IMR-90 (cell line): ENCODE measurements around the gene ENTREP3. TPM values are rescaled to one million over a fixed set of nuclear protein-coding genes. Genes with fewer than 3 reads are reported as not detected.

Experiments used
- ATAC-seq: fragments of 200-7000 bp; cut with Tn5 transposase; 2 replicates; pipeline ENCODE4 v1.9.1; 2020; ENCODE audit warnings: low read depth, mild to moderate bottlenecking, moderate library complexity
- BruUV-seq: library from RNA; stranded (reverse); fragments of 400-500 nt; replicated peaks from 2 replicates; lab custom pipeline; 2021; lab: Mats Ljungman, UMichigan
- CTCF ChIA-PET: fragments of 300-600 bp; formaldehyde crosslinking; extraction: SDS; loops from one replicate; lab custom pipeline; 2021; ENCODE audit warnings: antibody characterized with exemption; lab: Yijun Ruan, JAX
- POLR2A ChIA-PET: fragments of 300-600 bp; sonication (Branson Sonifier 250); formaldehyde crosslinking; loops from one replicate; lab custom pipeline; 2022; ENCODE audit warnings: antibody characterized with exemption; ENCODE audit not compliant: unreplicated experiment; lab: Charles Lee
- DNase-seq: peaks from one replicate; pipeline ENCODE4 v3.0.0; 2013
- H2AFZ ChIP-seq: replicated peaks from 2 replicates; pipeline ENCODE3; 2013; ENCODE audit warnings: low read length, mild to moderate bottlenecking; ENCODE audit not compliant: poor library complexity
- H2AK5ac ChIP-seq: 2 replicates; pipeline ENCODE4 v1.6.1; 2013; ENCODE audit warnings: low read depth, low read length, inconsistent platforms
- H2AK9ac ChIP-seq: replicated peaks from 2 replicates; pipeline ENCODE3; 2013; ENCODE audit warnings: mild to moderate bottlenecking, low read depth, low read length, moderate library complexity; ENCODE audit not compliant: poor library complexity
- H2BK120ac ChIP-seq: 2 replicates; pipeline ENCODE4 v1.6.1; 2013; ENCODE audit warnings: low read depth, low read length, inconsistent platforms
- H2BK15ac ChIP-seq: 3 replicates; pipeline ENCODE4 v1.6.1; 2013; ENCODE audit warnings: low read depth, low read length, inconsistent platforms
- H2BK20ac ChIP-seq: 2 replicates; pipeline ENCODE4 v1.6.1; 2013; ENCODE audit warnings: low read depth, mild to moderate bottlenecking, inconsistent platforms, low read length, moderate library complexity
- H2BK5ac ChIP-seq: 2 replicates; pipeline ENCODE4 v1.6.1; 2013; ENCODE audit warnings: mild to moderate bottlenecking, low read depth, low read length, inconsistent platforms; ENCODE audit not compliant: poor library complexity, severe bottlenecking
- H3K14ac ChIP-seq: replicated peaks from 2 replicates; pipeline ENCODE4 v1.6.1; 2013; ENCODE audit warnings: low read depth, low read length, inconsistent platforms
- H3K18ac ChIP-seq: 2 replicates; pipeline ENCODE4 v1.6.1; 2013; ENCODE audit warnings: low read depth, low read length, control low read depth
- H3K23ac ChIP-seq: 2 replicates; pipeline ENCODE4 v1.6.1; 2013; ENCODE audit warnings: low read depth, low read length, inconsistent platforms
- H3K27ac ChIP-seq: 2 replicates; pipeline ENCODE4 v1.5.1; 2013; ENCODE audit warnings: mild to moderate bottlenecking, control low read depth, low read length; ENCODE audit not compliant: insufficient read depth
- H3K27me3 ChIP-seq: 2 replicates; pipeline ENCODE4 v1.6.1; 2013; ENCODE audit warnings: low read length; ENCODE audit not compliant: control insufficient read depth, insufficient read depth
- H3K36me3 ChIP-seq: 2 replicates; pipeline ENCODE4 v1.6.1; 2013; ENCODE audit warnings: low read length, mixed read lengths; ENCODE audit not compliant: control insufficient read depth, insufficient read depth
- H3K4ac ChIP-seq: 2 replicates; pipeline ENCODE4 v1.6.1; 2013; ENCODE audit warnings: low read depth, low read length, inconsistent platforms
- H3K4me1 ChIP-seq: 2 replicates; pipeline ENCODE4 v1.6.1; 2013; ENCODE audit warnings: low read length, mixed read lengths; ENCODE audit not compliant: control insufficient read depth, insufficient read depth
- H3K4me2 ChIP-seq: 2 replicates; pipeline ENCODE4 v1.6.1; 2013; ENCODE audit warnings: low read depth, mild to moderate bottlenecking, control low read depth, low read length, moderate library complexity
- H3K4me3 ChIP-seq: 2 replicates; pipeline ENCODE4 v1.5.1; 2013; ENCODE audit warnings: low read depth, mild to moderate bottlenecking, control low read depth, low read length, moderate library complexity; ENCODE audit not compliant: insufficient read depth
- H3K56ac ChIP-seq: 2 replicates; pipeline ENCODE4 v1.6.1; 2013; ENCODE audit warnings: low read length, inconsistent platforms; ENCODE audit not compliant: insufficient read depth; ENCODE audit errors: extremely low read depth
- H3K79me1 ChIP-seq, 2 experiments: 2 replicates each; pipeline ENCODE4 v1.6.1; 2013; ENCODE audit warnings: low read length in 2 of 2, inconsistent platforms in 1 of 2, low read depth in 1 of 2
- H3K9ac ChIP-seq: 2 replicates; pipeline ENCODE4 v1.6.1; 2013; ENCODE audit warnings: low read depth, low read length, control low read depth
- H3K9me1 ChIP-seq: 2 replicates; pipeline ENCODE4 v1.6.1; 2013; ENCODE audit warnings: low read length, inconsistent platforms; ENCODE audit not compliant: insufficient read depth
- H3K9me3 ChIP-seq: 2 replicates; pipeline ENCODE4 v1.6.1; 2013; ENCODE audit warnings: low read length; ENCODE audit not compliant: control insufficient read depth, insufficient read depth
- H4K20me1 ChIP-seq: 2 replicates; pipeline ENCODE4 v1.6.1; 2013; ENCODE audit warnings: low read length, inconsistent platforms; ENCODE audit not compliant: insufficient read depth
- H4K5ac ChIP-seq: 2 replicates; pipeline ENCODE4 v1.6.1; 2013; ENCODE audit warnings: mild to moderate bottlenecking, low read depth, low read length, control low read depth
- H4K8ac ChIP-seq, 2 experiments: 2 replicates each; pipeline ENCODE4 v1.6.1; 2013; ENCODE audit warnings: low read depth in 2 of 2, low read length in 2 of 2, control low read depth in 1 of 2, inconsistent platforms in 1 of 2
- H4K91ac ChIP-seq: 2 replicates; pipeline ENCODE4 v1.6.1; 2013; ENCODE audit warnings: low read depth, low read length, inconsistent platforms; ENCODE audit not compliant: insufficient read depth
- BHLHE40 ChIP-seq: fragments of 150-350 bp; IDR thresholded peaks from 2 replicates; pipeline ENCODE4 v1.6.1; 2016; ENCODE audit warnings: mild to moderate bottlenecking, low read depth, low read length
- RCOR1 ChIP-seq: IDR thresholded peaks from 2 replicates; pipeline ENCODE4 v1.6.1; 2012; ENCODE audit warnings: mild to moderate bottlenecking, low read length, improper control_type of control experiment; ENCODE audit not compliant: insufficient replicate concordance
- RFX5 ChIP-seq: IDR thresholded peaks from 2 replicates; pipeline ENCODE4 v1.8.0; 2012; ENCODE audit warnings: low read depth, mild to moderate bottlenecking, low read length, moderate library complexity
- SMC3 ChIP-seq: fragments of 150-350 bp; IDR thresholded peaks from 2 replicates; pipeline ENCODE4 v1.6.1; 2016; ENCODE audit warnings: low read depth, mild to moderate bottlenecking, antibody characterized with exemption, low read length, moderate library complexity
- WGBS, 2 experiments: methylation state at CpG; one replicate each; pipeline versions ENCODE4 v1.1.5 to v1.1.7; 2013; ENCODE audit warnings: missing lambda C conversion rate in 2 of 2; ENCODE audit not compliant: insufficient read length in 1 of 2; ENCODE audit errors: extremely low coverage in 2 of 2; 5-methylcytosine and 5-hydroxymethylcytosine counted together
- dilution Hi-C: fragments of 300-500 bp; cut with HindIII; formaldehyde crosslinking; loops from one replicate; pipeline ENCODE4 v1.14.3; 2018; ENCODE audit warnings: low sequenced_read_pairs; ENCODE audit not compliant: unreplicated experiment
- in situ Hi-C: fragments of 300-500 bp; cut with MboI; formaldehyde crosslinking; loops from 3 replicates; pipeline ENCODE4 v1.14.3; 2019; ENCODE audit warnings: low sequenced_read_pairs, inconsistent platforms, mixed read lengths
- intact Hi-C: fragments of 100-400 bp; cut with micrococcal nuclease; formaldehyde crosslinking; loops from 2 replicates; pipeline ENCODE4 v1.10.0; 2022
- polyA plus RNA-seq, 3 experiments: library from polyadenylated mRNA; depleted of rRNA; stranded (reverse); fragments of >200 nt; gene quantifications; 2 replicates each; pipeline ENCODE4 v1.2.3, GENCODE V29; 2012; ENCODE audit warnings: low replicate concordance in 1 of 3
- total RNA-seq: library from RNA; depleted of rRNA; stranded (reverse); fragments of >200 nt; gene quantifications from 2 replicates; pipeline ENCODE4 v1.2.3, GENCODE V29; 2012
- TF ChIP-seq, protein P1 (sequence below): conservative IDR thresholded peaks from 2 replicates; pipeline ENCODE4 v1.5.1; 2012; ENCODE audit warnings: mild to moderate bottlenecking, low read depth, low read length, improper control_type of control experiment

The ENTREP3 gene
- total and polyA plus RNA-seq, 2 of the 4 experiments (the other 2 are of a cell fraction), result 1.4 to 23.8 TPM

DNA sequence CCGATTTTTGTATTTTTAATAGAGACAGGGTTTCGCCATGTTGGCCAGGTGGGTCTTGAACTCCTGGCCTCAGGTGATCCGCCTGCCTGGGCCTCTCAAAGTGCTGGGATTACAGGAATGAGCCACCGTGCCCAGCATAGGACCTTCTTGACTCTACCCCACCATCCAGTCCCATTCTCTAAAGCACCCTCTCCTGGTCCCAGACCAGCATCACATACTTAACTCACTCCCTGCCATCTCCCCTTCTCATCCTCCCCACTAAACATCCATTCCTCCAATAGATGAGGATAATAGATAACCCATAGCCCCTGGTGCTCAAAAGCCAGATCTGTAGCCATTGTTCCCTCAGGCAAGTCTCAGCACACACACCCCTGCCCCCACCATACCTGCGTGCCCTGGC lies 2.1 kb downstream of the ENTREP3 start:
- WGBS, 2 experiments, result 100% methylated on average over 3 of the region's 5 CpGs; no CpG with 5 or more reads in 1 of the 2 experiments
- Histone ChIP-seq H2BK15ac (no peak overlapping the region), H2BK120ac (no peak overlapping the region), H2AFZ (peak overlapping the region; percentile 63), H3K79me1 (peaks cover 12 to 42% of the 10 kb centered on the region in 2 experiments), H3K9ac (no peak overlapping the region), H3K4me2 (peak overlapping the region; percentile 100; the same call in 1 of the 2 replicates), H3K18ac (no peak overlapping the region), H4K20me1 (no peaks in the 10 kb centered on the region), H2AK5ac (peak overlapping the region; percentile 97; the same call in 1 of the 2 replicates), H4K5ac (no peak overlapping the region), H3K14ac (peak overlapping the region; percentile 71; the same call in 1 of the 2 replicates), H3K36me3 (peaks cover 18% of the 10 kb centered on the region), H3K9me1 (peaks cover 4% of the 10 kb centered on the region; the same call in 1 of the 2 replicates), H2BK20ac (no peak overlapping the region), H4K8ac (peak overlapping the region in 1 of 2 experiments; percentile 57; a peak in 2 of 4 replicates), H3K4me3 (no peak overlapping the region), H2AK9ac (peak overlapping the region; percentile 99), H3K27ac (no peak overlapping the region), H3K23ac (no peak overlapping the region), H3K9me3 (no peaks in the 10 kb centered on the region), H2BK5ac (no peak overlapping the region), H4K91ac (no peak overlapping the region), H3K4me1 (peaks cover 17% of the 10 kb centered on the region), H3K4ac (0 out of 2 replicates have a peak overlapping the region, but pooled peaks have one; percentile 29), H3K27me3 (no peaks in the 10 kb centered on the region), H3K56ac (no peak overlapping the region)
- in situ Hi-C loops, result no loop called here
- intact Hi-C loops, result loop anchor here (5.0 kb wide), 1 partner anchor 339 kb away; no protein-coding TSS in a partner anchor
- DNase-seq (no peak), ATAC-seq (no peak)
- CTCF ChIA-PET, result no interaction called here
- no TSS peak for BruUV-seq
- TF ChIP-seq RCOR1 (no peak), BHLHE40 (no peak), SMC3 (no peak), RFX5 (no peak)
- TF ChIP-seq, protein P1, sequence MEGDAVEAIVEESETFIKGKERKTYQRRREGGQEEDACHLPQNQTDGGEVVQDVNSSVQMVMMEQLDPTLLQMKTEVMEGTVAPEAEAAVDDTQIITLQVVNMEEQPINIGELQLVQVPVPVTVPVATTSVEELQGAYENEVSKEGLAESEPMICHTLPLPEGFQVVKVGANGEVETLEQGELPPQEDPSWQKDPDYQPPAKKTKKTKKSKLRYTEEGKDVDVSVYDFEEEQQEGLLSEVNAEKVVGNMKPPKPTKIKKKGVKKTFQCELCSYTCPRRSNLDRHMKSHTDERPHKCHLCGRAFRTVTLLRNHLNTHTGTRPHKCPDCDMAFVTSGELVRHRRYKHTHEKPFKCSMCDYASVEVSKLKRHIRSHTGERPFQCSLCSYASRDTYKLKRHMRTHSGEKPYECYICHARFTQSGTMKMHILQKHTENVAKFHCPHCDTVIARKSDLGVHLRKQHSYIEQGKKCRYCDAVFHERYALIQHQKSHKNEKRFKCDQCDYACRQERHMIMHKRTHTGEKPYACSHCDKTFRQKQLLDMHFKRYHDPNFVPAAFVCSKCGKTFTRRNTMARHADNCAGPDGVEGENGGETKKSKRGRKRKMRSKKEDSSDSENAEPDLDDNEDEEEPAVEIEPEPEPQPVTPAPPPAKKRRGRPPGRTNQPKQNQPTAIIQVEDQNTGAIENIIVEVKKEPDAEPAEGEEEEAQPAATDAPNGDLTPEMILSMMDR, result no peak
- POLR2A ChIA-PET, result no interaction called here
- dilution Hi-C loops, result no loop called here
